Neural progenitor cell (in vitro differentiated cells): ENCODE measurements around the gene DEPP1. TPM values are rescaled to one million over a fixed set of nuclear protein-coding genes. Genes with fewer than 3 reads are reported as not detected.

Source experiments
- DNase-seq: peaks from one replicate; pipeline ENCODE4 v3.0.0-alpha.2; 2016; ENCODE audit warnings: low spot score
- H2AFZ ChIP-seq: fragments of 200-600 bp; sonication (generic); replicated peaks from 2 replicates; pipeline ENCODE4 v1.6.1; 2016; ENCODE audit warnings: antibody characterized with exemption
- H3F3A ChIP-seq: fragments of 200-600 bp; sonication (generic); 2 replicates; pipeline ENCODE4 v1.6.1; 2016; ENCODE audit warnings: antibody characterized with exemption, low read depth
- H3K27ac ChIP-seq: fragments of 200-600 bp; sonication (generic); 2 replicates; pipeline ENCODE4 v1.5.1; 2016; ENCODE audit warnings: mild to moderate bottlenecking
- H3K27me3 ChIP-seq: fragments of 200-600 bp; sonication (generic); 2 replicates; pipeline ENCODE4 v1.6.1; 2016; ENCODE audit warnings: mild to moderate bottlenecking, moderate library complexity
- H3K36me3 ChIP-seq: fragments of 200-600 bp; sonication (generic); 2 replicates; pipeline ENCODE4 v1.5.1; 2016
- H3K4me1 ChIP-seq: fragments of 200-600 bp; sonication (generic); 2 replicates; pipeline ENCODE4 v1.6.1; 2016; ENCODE audit warnings: mixed run types
- H3K4me2 ChIP-seq: fragments of 200-600 bp; sonication (generic); 2 replicates; pipeline ENCODE4 v1.6.1; 2016
- H3K4me3 ChIP-seq: fragments of 200-600 bp; sonication (generic); 2 replicates; pipeline ENCODE4 v1.5.1; 2016
- H3K79me2 ChIP-seq: fragments of 200-600 bp; sonication (generic); 2 replicates; pipeline ENCODE4 v1.6.1; 2016; ENCODE audit warnings: low read depth
- H3K9ac ChIP-seq: fragments of 200-600 bp; sonication (generic); 2 replicates; pipeline ENCODE4 v1.6.1; 2016
- H3K9me3 ChIP-seq: fragments of 200-600 bp; sonication (generic); 2 replicates; pipeline ENCODE4 v1.5.1; 2016; ENCODE audit warnings: low read depth
- H4K20me1 ChIP-seq: fragments of 200-600 bp; sonication (generic); 2 replicates; pipeline ENCODE4 v1.6.1; 2016; ENCODE audit warnings: low read depth
- H3K27ac Mint-ChIP-seq: 3 replicates; pipeline ENCODE4 v1.8.0; 2021; ENCODE audit warnings: mixed read lengths
- H3K27me3 Mint-ChIP-seq: 2 replicates; pipeline ENCODE4 v1.8.0; 2022; ENCODE audit warnings: low read depth, mild to moderate bottlenecking, inconsistent platforms, moderate library complexity, mixed read lengths; ENCODE audit not compliant: insufficient read depth
- H3K36me3 Mint-ChIP-seq: 3 replicates; pipeline ENCODE4 v1.8.0; 2021; ENCODE audit warnings: mixed read lengths
- H3K4me1 Mint-ChIP-seq: 3 replicates; pipeline ENCODE4 v1.8.0; 2021; ENCODE audit warnings: mixed read lengths
- H3K4me3 Mint-ChIP-seq: 3 replicates; pipeline ENCODE4 v1.8.0; 2021; ENCODE audit warnings: mild to moderate bottlenecking, moderate library complexity, mixed read lengths
- H3K9me3 Mint-ChIP-seq: 3 replicates; pipeline ENCODE4 v1.8.0; 2020; ENCODE audit warnings: mixed read lengths
- CTCF ChIP-seq: fragments of 200-600 bp; sonication (generic); IDR thresholded peaks from 2 replicates; pipeline ENCODE4 v1.5.1; 2017; ENCODE audit warnings: antibody characterized with exemption, mild to moderate bottlenecking
- EZH2 ChIP-seq: fragments of 200-600 bp; sonication (generic); IDR thresholded peaks from 2 replicates; pipeline ENCODE4 v1.6.1; 2017; ENCODE audit warnings: antibody characterized with exemption, mild to moderate bottlenecking, moderate library complexity
- EZH2phosphoT487 ChIP-seq: fragments of 200-600 bp; sonication (generic); IDR thresholded peaks from 2 replicates; pipeline ENCODE4 v1.6.1; 2017; ENCODE audit warnings: antibody characterized with exemption
- total RNA-seq: library from RNA; depleted of rRNA; stranded (reverse); fragments of >200 nt; gene quantifications from 2 replicates; pipeline ENCODE4 v1.2.3, GENCODE V29; 2015; ENCODE audit warnings: low replicate concordance

Gene DEPP1
- total RNA-seq, 1 donor from 2014 or later: not detected

GRCh38 chr10:44990965-44991364 lies 12.4 kb upstream of the DEPP1 start:
- peaks cover 4% of the 10 kb centered on the region for H3K27me3 Mint-ChIP-seq
- Histone ChIP-seq H3K9ac (no peak overlapping the region), H3K27me3 (peaks cover 42% of the 10 kb centered on the region), H3K27ac (no peak overlapping the region), H3K36me3 (no peaks in the 10 kb centered on the region), H3K4me3 (no peak overlapping the region), H3K79me2 (no peaks in the 10 kb centered on the region), H3F3A (peaks cover 34% of the 10 kb centered on the region), H3K4me2 (peak overlapping the region; percentile 66), H2AFZ (no peak overlapping the region), H3K4me1 (peaks cover 46% of the 10 kb centered on the region), H3K9me3 (no peaks in the 10 kb centered on the region), H4K20me1 (peaks cover 13% of the 10 kb centered on the region)
- H3K4me1 Mint-ChIP-seq: peaks cover 39% of the 10 kb centered on the region
- DNase-seq: no peak
- peaks cover 7% of the 10 kb centered on the region for H3K36me3 Mint-ChIP-seq
- no peaks in the 10 kb centered on the region for H3K9me3 Mint-ChIP-seq
- H3K4me3 Mint-ChIP-seq: no peak overlapping the region
- TF ChIP-seq EZH2phosphoT487: no peak
- no peak for TF ChIP-seq CTCF
- no peak for TF ChIP-seq EZH2
- no peak overlapping the region for H3K27ac Mint-ChIP-seq

- Histone ChIP-seq H2AFZ (no peak overlapping the region), H3K9ac (no peak overlapping the region), H3K4me3 (peak overlapping the region; percentile 28), H4K20me1 (peaks cover 13% of the 10 kb centered on the region), H3K9me3 (no peaks in the 10 kb centered on the region), H3K79me2 (no peaks in the 10 kb centered on the region), H3K36me3 (no peaks in the 10 kb centered on the region), H3K4me2 (peak overlapping the region; percentile 66), H3K27ac (no peak overlapping the region), H3F3A (peaks cover 34% of the 10 kb centered on the region), H3K4me1 (peaks cover 53% of the 10 kb centered on the region), H3K27me3 (peaks cover 42% of the 10 kb centered on the region)
- Mint-ChIP-seq H3K4me3 (no peak overlapping the region), H3K4me1 (peaks cover 39% of the 10 kb centered on the region), H3K27ac (peak overlapping the region; percentile 25), H3K9me3 (no peaks in the 10 kb centered on the region), H3K36me3 (peaks cover 7% of the 10 kb centered on the region), H3K27me3 (peaks cover 4% of the 10 kb centered on the region)
- TF ChIP-seq EZH2phosphoT487 (peak; percentile 69), CTCF (peak; percentile 57), EZH2 (no peak)
- peak; percentile 76 for DNase-seq
Observed at GRCh38 chr10:44990302-44990655, 11.7 kb upstream of the DEPP1 start.

- Histone ChIP-seq H2AFZ (no peak overlapping the region), H3K27ac (no peak overlapping the region), H3K9ac (no peak overlapping the region), H3K9me3 (no peaks in the 10 kb centered on the region), H4K20me1 (peaks cover 13% of the 10 kb centered on the region), H3K4me3 (peak overlapping the region; percentile 28), H3K4me1 (peaks cover 55% of the 10 kb centered on the region), H3K36me3 (no peaks in the 10 kb centered on the region), H3K27me3 (peaks cover 42% of the 10 kb centered on the region), H3F3A (peaks cover 34% of the 10 kb centered on the region), H3K79me2 (no peaks in the 10 kb centered on the region), H3K4me2 (peak overlapping the region; percentile 66)
- Mint-ChIP-seq H3K27ac (peak overlapping the region; percentile 80), H3K27me3 (peaks cover 4% of the 10 kb centered on the region), H3K4me1 (peaks cover 39% of the 10 kb centered on the region), H3K9me3 (no peaks in the 10 kb centered on the region), H3K36me3 (peaks cover 9% of the 10 kb centered on the region), H3K4me3 (peak overlapping the region; percentile 57)
- TF ChIP-seq CTCF (no peak), EZH2phosphoT487 (no peak), EZH2 (no peak)
- no peak for DNase-seq
Observed at GRCh38 chr10:44989597-44990301, 11.1 kb upstream of the DEPP1 start.
